ENCODE data around the gene CARTPT. TPM values are rescaled to one million over a fixed set of nuclear protein-coding genes. Genes with fewer than 3 reads are reported as not detected.
A peak's percentile ranks its signal among the peaks of the same experiment; 100 is the strongest.

The CARTPT gene
- polyA plus RNA-seq, 3 donors = not detected

DNA sequence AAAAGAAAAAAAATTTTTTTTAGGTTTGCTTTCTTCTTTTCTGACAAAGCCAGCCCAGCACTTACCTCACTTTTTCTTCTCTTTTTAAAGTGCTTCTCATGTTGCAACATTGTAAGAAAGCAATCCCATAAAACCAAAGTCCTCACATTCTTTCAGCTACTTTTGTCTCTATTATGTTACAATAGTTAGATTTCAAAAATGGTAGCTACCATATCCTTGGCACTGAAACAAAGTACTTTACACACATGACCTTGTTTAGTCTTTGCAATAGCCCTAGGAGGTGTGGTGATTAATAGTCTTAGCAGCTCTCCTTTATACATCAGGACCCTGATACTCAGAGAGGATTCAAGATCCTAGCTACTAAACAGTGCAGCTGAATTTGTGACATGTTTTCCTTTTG, 23.5 kb upstream of the CARTPT start:
- no peak overlapping the region for H3K27ac ChIP-seq (ENCODE audit: low read depth in 1 of 2, low read length in 2 of 2)
- H3K4me1 ChIP-seq (ENCODE audit: control insufficient read depth in 1 of 2, insufficient read depth in 2 of 2, low read length in 2 of 2) = no peaks in the 10 kb centered on the region
- H3K4me2 ChIP-seq (replicated peaks; ENCODE audit: extremely low read depth, low read length, poor library complexity, severe bottlenecking) = no peak overlapping the region

GRCh38 chr5:71697967-71698366, 21.1 kb upstream of the CARTPT start:
- H3K4me2 ChIP-seq (replicated peaks; ENCODE audit: extremely low read depth, low read length, poor library complexity, severe bottlenecking) = no peak overlapping the region
- no peaks in the 10 kb centered on the region for H3K36me3 ChIP-seq (replicated peaks in 1 of 2; ENCODE audit: control insufficient read depth in 1 of 2, insufficient read depth in 2 of 2, low read length in 2 of 2)
- H3K79me2 ChIP-seq (ENCODE audit: insufficient read depth, low read length) = no peaks in the 10 kb centered on the region
- no peaks in the 10 kb centered on the region for H4K20me1 ChIP-seq (ENCODE audit: insufficient read depth, low read length)
- WGBS (ENCODE audit: insufficient coverage) = 75% methylated on average over 12 of the region's 14 CpGs
- H2AFZ ChIP-seq (ENCODE audit: insufficient read depth, low read depth, low read length, poor library complexity, severe bottlenecking) = no peak overlapping the region
- H3K4me3 ChIP-seq (replicated peaks in 1 of 3; ENCODE audit: low read depth in 2 of 3, low read length in 3 of 3) = no peak overlapping the region
- Mint-ChIP-seq H3K4me1 (peaks cover 6% of the 10 kb centered on the region), H3K4me3 (no peak overlapping the region), H3K27me3 (ENCODE audit: low read depth in 3 of 3) (peaks cover 2 to 12% (median 3%) of the 10 kb centered on the region in 3 donors), H3K9me3 (peaks cover 2 to 11% (median 4%) of the 10 kb centered on the region in 7 donors), H3K36me3 (no peaks in the 10 kb centered on the region), H3K27ac (no peak overlapping the region)
- DNase-seq = no peak
- H3K9me3 ChIP-seq (replicated peaks in 1 of 2; ENCODE audit: control insufficient read depth in 1 of 2, insufficient read depth in 1 of 2, low read length in 2 of 2) = peaks cover 0 to 6% of the 10 kb centered on the region in 2 donors
- H3K9ac ChIP-seq (ENCODE audit: insufficient read depth, low read length, poor library complexity, severe bottlenecking) = no peak overlapping the region
- H3K27ac ChIP-seq (ENCODE audit: low read depth in 1 of 2, low read length in 2 of 2) = no peak overlapping the region
- TF ChIP-seq, protein P1, sequence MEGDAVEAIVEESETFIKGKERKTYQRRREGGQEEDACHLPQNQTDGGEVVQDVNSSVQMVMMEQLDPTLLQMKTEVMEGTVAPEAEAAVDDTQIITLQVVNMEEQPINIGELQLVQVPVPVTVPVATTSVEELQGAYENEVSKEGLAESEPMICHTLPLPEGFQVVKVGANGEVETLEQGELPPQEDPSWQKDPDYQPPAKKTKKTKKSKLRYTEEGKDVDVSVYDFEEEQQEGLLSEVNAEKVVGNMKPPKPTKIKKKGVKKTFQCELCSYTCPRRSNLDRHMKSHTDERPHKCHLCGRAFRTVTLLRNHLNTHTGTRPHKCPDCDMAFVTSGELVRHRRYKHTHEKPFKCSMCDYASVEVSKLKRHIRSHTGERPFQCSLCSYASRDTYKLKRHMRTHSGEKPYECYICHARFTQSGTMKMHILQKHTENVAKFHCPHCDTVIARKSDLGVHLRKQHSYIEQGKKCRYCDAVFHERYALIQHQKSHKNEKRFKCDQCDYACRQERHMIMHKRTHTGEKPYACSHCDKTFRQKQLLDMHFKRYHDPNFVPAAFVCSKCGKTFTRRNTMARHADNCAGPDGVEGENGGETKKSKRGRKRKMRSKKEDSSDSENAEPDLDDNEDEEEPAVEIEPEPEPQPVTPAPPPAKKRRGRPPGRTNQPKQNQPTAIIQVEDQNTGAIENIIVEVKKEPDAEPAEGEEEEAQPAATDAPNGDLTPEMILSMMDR (IDR thresholded peaks at IDR 0.05) = peak; percentile 39
- intact Hi-C loops (cut with micrococcal nuclease) = no loop called here
- no peaks in the 10 kb centered on the region for H3K4me1 ChIP-seq (ENCODE audit: control insufficient read depth in 1 of 2, insufficient read depth in 2 of 2, low read length in 2 of 2)
- peaks cover 0 to 2% of the 10 kb centered on the region in 2 donors for H3K27me3 ChIP-seq (ENCODE audit: control insufficient read depth in 2 of 2, insufficient read depth in 2 of 2, low read length in 2 of 2)

More for the DNA sequence above, 23.5 kb upstream of the CARTPT start:
- Histone ChIP-seq H3K36me3 (replicated peaks in 1 of 2; ENCODE audit: control insufficient read depth in 1 of 2, insufficient read depth in 2 of 2, low read length in 2 of 2) (no peaks in the 10 kb centered on the region), H4K20me1 (ENCODE audit: insufficient read depth, low read length) (no peaks in the 10 kb centered on the region), H3K9me3 (replicated peaks in 1 of 2; ENCODE audit: control insufficient read depth in 1 of 2, insufficient read depth in 1 of 2, low read length in 2 of 2) (peaks cover 0 to 6% of the 10 kb centered on the region in 2 donors), H3K27me3 (ENCODE audit: control insufficient read depth in 2 of 2, insufficient read depth in 2 of 2, low read length in 2 of 2) (peaks cover 0 to 2% of the 10 kb centered on the region in 2 donors), H3K79me2 (ENCODE audit: insufficient read depth, low read length) (no peaks in the 10 kb centered on the region), H3K9ac (ENCODE audit: insufficient read depth, low read length, poor library complexity, severe bottlenecking) (no peak overlapping the region), H3K4me3 (replicated peaks in 1 of 3; ENCODE audit: low read depth in 2 of 3, low read length in 3 of 3) (no peak overlapping the region), H2AFZ (ENCODE audit: insufficient read depth, low read depth, low read length, poor library complexity, severe bottlenecking) (no peak overlapping the region)
- DNase-seq = no peak
- intact Hi-C loops (cut with micrococcal nuclease) = no loop called here
- Mint-ChIP-seq H3K4me3 (no peak overlapping the region), H3K27ac (no peak overlapping the region), H3K27me3 (ENCODE audit: low read depth in 3 of 3) (peaks cover 2 to 16% (median 3%) of the 10 kb centered on the region in 3 donors), H3K36me3 (no peaks in the 10 kb centered on the region), H3K9me3 (peaks cover 2 to 11% (median 5%) of the 10 kb centered on the region in 7 donors), H3K4me1 (peaks cover 6% of the 10 kb centered on the region)
- TF ChIP-seq, protein P1 (IDR thresholded peaks at IDR 0.05) = no peak

Data from CD14-positive monocyte (primary cell).